ENCODE data around the gene GNMT. TPM values are rescaled to one million over a fixed set of nuclear protein-coding genes. Genes with fewer than 3 reads are reported as not detected.
A peak's percentile ranks its signal among the peaks of the same experiment; 100 is the strongest.

Gene GNMT
- total and polyA plus RNA-seq, 10 of the 15 experiments (the other 5 are each of a cell fraction or from before 2014, with no cell fraction given): 0.27 to 1.1 (median 0.39) TPM

DNA sequence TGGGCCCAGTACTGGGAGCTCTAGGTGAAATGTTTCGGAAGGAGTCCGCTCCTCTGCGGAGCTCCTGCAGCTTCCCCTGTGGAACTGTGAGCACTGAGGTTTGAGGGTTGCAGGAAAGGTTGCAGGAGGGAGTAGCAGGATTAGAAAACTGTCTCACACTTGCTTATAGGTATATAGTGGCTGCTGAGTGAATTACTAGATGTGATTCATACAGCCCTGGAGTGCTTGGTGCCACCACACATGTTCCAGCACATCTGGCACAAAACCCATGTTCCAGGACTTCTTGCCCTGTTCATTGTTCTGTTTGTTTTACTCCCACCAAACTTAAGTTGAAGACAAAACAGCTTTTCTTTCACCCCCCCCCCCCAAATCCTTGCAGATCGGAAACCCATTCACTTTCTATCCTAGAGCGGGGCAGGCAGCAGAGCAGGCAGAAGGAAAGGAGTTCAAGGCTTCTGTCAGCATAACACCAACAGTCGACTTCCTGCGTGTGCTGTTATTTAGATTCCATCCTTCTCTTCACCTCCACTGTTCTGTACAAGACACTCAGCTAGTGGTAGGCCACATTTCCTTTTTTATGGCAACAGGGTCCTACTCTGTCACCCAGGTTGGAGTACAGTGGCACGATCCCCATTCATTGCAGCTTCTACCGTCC, 19.1 kb downstream of the GNMT start:
- Histone ChIP-seq H3K27me3 (replicated peaks in 1 of 2; ENCODE audit: control insufficient read depth in 2 of 2, insufficient read depth in 2 of 2, low read length in 1 of 2) (no peaks in the 10 kb centered on the region), H3K9me3 (replicated peaks; ENCODE audit: control insufficient read depth, insufficient read depth, low read length) (no peaks in the 10 kb centered on the region), H3K27ac (ENCODE audit: control insufficient read depth, insufficient read depth) (peak overlapping the region; percentile 33), H3K4me2 (ENCODE audit: control insufficient read depth, insufficient read depth) (peak overlapping the region; percentile 94), H3K4me3 (peak overlapping the region; percentile 88), H3K9ac (ENCODE audit: control insufficient read depth, insufficient read depth, low read length) (peak overlapping the region; percentile 90), H2AFZ (ENCODE audit: control insufficient read depth, low read depth, low read length) (peak overlapping the region; percentile 73), H3K79me2 (ENCODE audit: control insufficient read depth, insufficient read depth, low read length) (peaks cover 27% of the 10 kb centered on the region), H3K4me1 (ENCODE audit: control insufficient read depth, insufficient read depth, low read length) (peaks cover 13% of the 10 kb centered on the region), H3K36me3 (ENCODE audit: control insufficient read depth in 2 of 2, insufficient read depth in 2 of 2, low read length in 1 of 2) (no peaks in the 10 kb centered on the region), H4K20me1 (ENCODE audit: control insufficient read depth, insufficient read depth) (no peaks in the 10 kb centered on the region)
- RAD21 ChIA-PET (ENCODE audit: unreplicated experiment): interaction anchor here (0.9 to 2.2 kb wide), 5 partner anchors 28 to 49 kb away, joined by 3 to 8 read pairs (median 3); partner anchors contain the start of genes KLHDC3, MEA1 and RRP36
- POLR2A ChIA-PET: interaction anchor here (0.5 to 3.0 kb wide), 7 partner anchors 8 to 115 kb away, joined by 3 to 20 read pairs (median 4); partner anchors contain the start of genes CNPY3, KLC4, KLHDC3 and MEA1
- in situ Hi-C loops (cut with MboI) (no loop called here), intact Hi-C loops (cut with micrococcal nuclease; ENCODE audit: unreplicated experiment) (no loop called here)
- DNase-seq (ENCODE audit: low read depth, low spot score) (no peak), FAIRE-seq (no peak), ATAC-seq (peak; percentile 5)
- SMC1A ChIA-PET (ENCODE audit: uncharacterized antibody, unreplicated experiment): interaction anchor here (0.7 to 2.4 kb wide), 8 partner anchors 15 to 164 kb away, joined by 3 to 9 read pairs (median 4); partner anchors contain the start of genes CUL7, KLHDC3 and MEA1
- BruUV-seq (replicated peaks): TSS peak; percentile 99
- WGBS (ENCODE audit: insufficient coverage, insufficient replicate concordance, low lambda C conversion rate, missing lambda C conversion rate): 33% methylated on average over 9 of the region's 9 CpGs
- TF ChIP-seq NBN (IDR thresholded peaks at IDR 0.05) (0 out of 2 replicates have a peak, but pooled peaks have one; percentile 8), ATF7 (IDR thresholded peaks at IDR 0.05; ENCODE audit: low read depth) (0 out of 2 replicates have a peak, but pooled peaks have one; percentile 2), CREM (IDR thresholded peaks at IDR 0.05; ENCODE audit: low read depth) (no peak), HCFC1 (IDR thresholded peaks at IDR 0.05; ENCODE audit: low read length) (no peak), SREBF2 (IDR thresholded peaks at IDR 0.05; ENCODE audit: low read length) (no peak)
- CTCF ChIA-PET: interaction anchor here (0.8 to 1.9 kb wide), 5 partner anchors 15 to 164 kb away, joined by 3 to 5 read pairs (median 5); partner anchors contain the start of genes KLHDC3 and MEA1

DNA sequence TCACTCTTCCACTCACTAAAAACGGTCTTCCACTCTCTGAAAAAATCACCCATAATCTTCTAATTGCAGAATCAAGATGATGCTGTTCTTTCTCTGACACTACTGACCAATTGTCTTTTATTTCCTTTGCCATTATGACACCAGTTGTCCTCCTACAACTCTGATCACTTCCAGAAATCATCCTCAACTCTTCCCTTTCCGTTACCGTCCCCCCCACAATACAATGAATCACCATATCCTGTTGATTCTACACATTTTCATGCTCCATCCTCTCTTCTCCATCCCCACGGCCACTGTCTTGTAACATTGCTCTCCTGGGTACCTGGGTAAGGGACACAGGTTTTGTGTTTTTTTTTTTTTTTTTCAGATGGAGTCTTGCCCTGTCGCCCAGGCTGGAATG, 21.3 kb downstream of the GNMT start:
- RAD21 ChIA-PET (ENCODE audit: unreplicated experiment): no interaction called here
- no peaks in the 10 kb centered on the region for H3K36me3 ChIP-seq (ENCODE audit: control insufficient read depth in 2 of 2, insufficient read depth in 2 of 2, low read length in 1 of 2)
- POLR2A ChIA-PET: interaction anchor here (0.7 kb wide), 2 partner anchors 172 to 230 kb away, joined by 3 to 5 read pairs; no protein-coding TSS in a partner anchor
- H2AFZ ChIP-seq (ENCODE audit: control insufficient read depth, low read depth, low read length): no peak overlapping the region
- no peak for DNase-seq (ENCODE audit: low read depth, low spot score)
- SMC1A ChIA-PET (ENCODE audit: uncharacterized antibody, unreplicated experiment): interaction anchor here (0.6 to 2.4 kb wide), 2 partner anchors 32 to 71 kb away, joined by 3 to 9 read pairs; partner anchors contain the start of genes KLHDC3 and MEA1
- no peak overlapping the region for H3K4me3 ChIP-seq
- FAIRE-seq: no peak
- H3K4me1 ChIP-seq (ENCODE audit: control insufficient read depth, insufficient read depth, low read length): peaks cover 26% of the 10 kb centered on the region
- ATAC-seq: no peak
- CTCF ChIA-PET: no interaction called here
- H4K20me1 ChIP-seq (ENCODE audit: control insufficient read depth, insufficient read depth): no peaks in the 10 kb centered on the region
- 74% methylated on average over 5 of the region's 5 CpGs for WGBS (ENCODE audit: insufficient coverage, insufficient replicate concordance, low lambda C conversion rate, missing lambda C conversion rate)
- BruUV-seq (replicated peaks): no TSS peak
- H3K27me3 ChIP-seq (replicated peaks in 1 of 2; ENCODE audit: control insufficient read depth in 2 of 2, insufficient read depth in 2 of 2, low read length in 1 of 2): no peaks in the 10 kb centered on the region
- in situ Hi-C loops (cut with MboI) (no loop called here), intact Hi-C loops (cut with micrococcal nuclease; ENCODE audit: unreplicated experiment) (no loop called here)
- TF ChIP-seq TCF3 (IDR thresholded peaks at IDR 0.05; ENCODE audit: borderline replicate concordance, insufficient read depth, low read depth, low read length) (no peak), DPF2 (IDR thresholded peaks at IDR 0.05) (no peak)
- no peak overlapping the region for H3K9ac ChIP-seq (ENCODE audit: control insufficient read depth, insufficient read depth, low read length)
- no peaks in the 10 kb centered on the region for H3K9me3 ChIP-seq (replicated peaks; ENCODE audit: control insufficient read depth, insufficient read depth, low read length)
- H3K79me2 ChIP-seq (ENCODE audit: control insufficient read depth, insufficient read depth, low read length): peaks cover 39% of the 10 kb centered on the region
- no peak overlapping the region for H3K4me2 ChIP-seq (ENCODE audit: control insufficient read depth, insufficient read depth)
- no peak overlapping the region for H3K27ac ChIP-seq (ENCODE audit: control insufficient read depth, insufficient read depth)
